ENCODE data around the gene NAP1L1. TPM values are rescaled to one million over a fixed set of nuclear protein-coding genes. Genes with fewer than 3 reads are reported as not detected.

Gene NAP1L1, protein sequence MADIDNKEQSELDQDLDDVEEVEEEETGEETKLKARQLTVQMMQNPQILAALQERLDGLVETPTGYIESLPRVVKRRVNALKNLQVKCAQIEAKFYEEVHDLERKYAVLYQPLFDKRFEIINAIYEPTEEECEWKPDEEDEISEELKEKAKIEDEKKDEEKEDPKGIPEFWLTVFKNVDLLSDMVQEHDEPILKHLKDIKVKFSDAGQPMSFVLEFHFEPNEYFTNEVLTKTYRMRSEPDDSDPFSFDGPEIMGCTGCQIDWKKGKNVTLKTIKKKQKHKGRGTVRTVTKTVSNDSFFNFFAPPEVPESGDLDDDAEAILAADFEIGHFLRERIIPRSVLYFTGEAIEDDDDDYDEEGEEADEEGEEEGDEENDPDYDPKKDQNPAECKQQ
- total RNA-seq: 100 to 1,000 TPM; 460 to 538 TPM

GRCh38 chr12:76083904-76084862, at the start of gene NAP1L1:
Gene NAP1L1 (minus strand): TSS chr12:76084685. CDS start chr12:76074219, 10,466 bp downstream.
- DNase-seq: peak; percentile 98
- CTCF ChIA-PET: interaction anchor here (0.5 to 2.7 kb wide), 4 partner anchors 9 to 60 kb away, joined by 3 to 6 read pairs (median 3); partner anchors contain the start of gene PHLDA1
- peaks cover 3% of the 10 kb centered on the region for H3K9me3 Mint-ChIP-seq
- POLR2A ChIA-PET: no interaction called here
- peaks cover 55% of the 10 kb centered on the region for H3K4me1 Mint-ChIP-seq
- peak within 1 kb of the TSS; percentile 100 for H3K27ac Mint-ChIP-seq
- H3K36me3 Mint-ChIP-seq (ENCODE audit: low read depth): peaks cover 25% of the 10 kb centered on the region
- H3K4me3 Mint-ChIP-seq: peak within 1 kb of the TSS; percentile 99
- no peaks in the 10 kb centered on the region for H3K27me3 Mint-ChIP-seq

DNA sequence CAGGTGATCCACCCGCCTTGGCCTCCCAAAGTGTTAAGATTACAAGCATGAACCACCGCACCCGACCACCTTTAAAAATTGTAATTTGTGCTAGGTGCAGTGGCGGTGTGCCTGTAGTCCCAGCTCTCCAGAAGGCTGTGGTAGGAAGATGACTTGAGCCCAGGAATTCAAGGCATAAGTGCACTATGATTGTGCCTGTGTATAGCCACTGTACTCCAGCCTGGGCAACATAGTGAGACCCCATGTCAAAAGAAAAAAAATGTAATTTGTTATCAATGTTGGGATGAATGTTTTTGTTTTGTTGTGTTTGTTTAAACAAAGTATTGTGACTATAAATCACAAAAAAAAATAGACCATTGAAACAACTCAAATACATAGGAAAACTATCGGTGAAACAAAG, 43.1 kb upstream of the NAP1L1 start:
- ChIA-PET POLR2A (no interaction called here), CTCF (no interaction called here)
- H3K36me3 Mint-ChIP-seq (ENCODE audit: low read depth): no peaks in the 10 kb centered on the region
- no peaks in the 10 kb centered on the region for H3K4me1 Mint-ChIP-seq
- H3K4me3 Mint-ChIP-seq: no peak overlapping the region
- H3K27me3 Mint-ChIP-seq: peaks cover 7% of the 10 kb centered on the region
- no peaks in the 10 kb centered on the region for H3K9me3 Mint-ChIP-seq
- no peak overlapping the region for H3K27ac Mint-ChIP-seq
- no peak for DNase-seq

DNA sequence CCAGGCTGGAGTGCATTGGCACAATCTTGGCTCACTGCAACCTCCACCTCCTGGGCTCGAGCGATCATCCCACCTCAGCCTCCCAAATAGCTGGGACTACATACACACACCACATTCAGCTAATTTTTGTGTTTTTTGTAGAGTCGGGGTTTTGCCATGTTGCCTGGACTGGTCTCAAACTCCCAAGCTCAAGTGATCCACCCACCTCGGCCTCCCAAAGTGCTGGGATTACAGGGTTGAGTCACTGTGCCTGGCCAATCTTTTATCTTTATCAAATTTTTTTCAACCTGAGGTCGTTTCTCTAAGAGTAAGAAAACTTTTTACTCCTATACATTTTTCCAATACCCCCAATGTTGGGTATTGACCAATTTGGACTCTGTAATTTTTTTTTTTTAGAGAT, 40.0 kb upstream of the NAP1L1 start:
- Mint-ChIP-seq H3K36me3 (ENCODE audit: low read depth) (no peaks in the 10 kb centered on the region), H3K9me3 (no peaks in the 10 kb centered on the region), H3K4me3 (no peak overlapping the region), H3K27ac (no peak overlapping the region), H3K27me3 (peaks cover 7% of the 10 kb centered on the region), H3K4me1 (no peaks in the 10 kb centered on the region)
- ChIA-PET POLR2A (no interaction called here), CTCF (no interaction called here)
- no peak for DNase-seq

GRCh38 chr12:76123259-76124212, 39.1 kb upstream of the NAP1L1 start:
- DNase-seq: no peak
- Mint-ChIP-seq H3K4me1 (no peaks in the 10 kb centered on the region), H3K27ac (no peak overlapping the region), H3K27me3 (peaks cover 7% of the 10 kb centered on the region), H3K9me3 (no peaks in the 10 kb centered on the region), H3K36me3 (ENCODE audit: low read depth) (no peaks in the 10 kb centered on the region), H3K4me3 (no peak overlapping the region)
- CTCF ChIA-PET: interaction anchor here (1.5 kb wide), 1 partner anchor 43 kb away, joined by 3 read pairs; no protein-coding TSS in a partner anchor
- POLR2A ChIA-PET: interaction anchor here (0.7 kb wide), 1 partner anchor 577 kb away, joined by 3 read pairs; no protein-coding TSS in a partner anchor

- peaks cover 4% of the 10 kb centered on the region for H3K27me3 Mint-ChIP-seq
- ChIA-PET CTCF (no interaction called here), POLR2A (interaction anchor here (0.6 kb wide), 1 partner anchor 653 kb away, joined by 3 read pairs; no protein-coding TSS in a partner anchor)
- no peak overlapping the region for H3K4me3 Mint-ChIP-seq
- H3K36me3 Mint-ChIP-seq (ENCODE audit: low read depth): no peaks in the 10 kb centered on the region
- no peaks in the 10 kb centered on the region for H3K9me3 Mint-ChIP-seq
- no peak overlapping the region for H3K27ac Mint-ChIP-seq
- peak; percentile 12 for DNase-seq
- H3K4me1 Mint-ChIP-seq: no peaks in the 10 kb centered on the region
These were observed 35.4 kb upstream of the NAP1L1 start for GRCh38 chr12:76119887-76120286.

- H3K27me3 Mint-ChIP-seq: no peaks in the 10 kb centered on the region
- CTCF ChIA-PET: no interaction called here
- H3K27ac Mint-ChIP-seq: no peak overlapping the region
- POLR2A ChIA-PET: no interaction called here
- DNase-seq: no peak
- no peak overlapping the region for H3K4me3 Mint-ChIP-seq
- H3K4me1 Mint-ChIP-seq: no peaks in the 10 kb centered on the region
- no peaks in the 10 kb centered on the region for H3K36me3 Mint-ChIP-seq (ENCODE audit: low read depth)
- H3K9me3 Mint-ChIP-seq: no peaks in the 10 kb centered on the region
These were observed 33.3 kb upstream of the NAP1L1 start for GRCh38 chr12:76117751-76118150.

DNA sequence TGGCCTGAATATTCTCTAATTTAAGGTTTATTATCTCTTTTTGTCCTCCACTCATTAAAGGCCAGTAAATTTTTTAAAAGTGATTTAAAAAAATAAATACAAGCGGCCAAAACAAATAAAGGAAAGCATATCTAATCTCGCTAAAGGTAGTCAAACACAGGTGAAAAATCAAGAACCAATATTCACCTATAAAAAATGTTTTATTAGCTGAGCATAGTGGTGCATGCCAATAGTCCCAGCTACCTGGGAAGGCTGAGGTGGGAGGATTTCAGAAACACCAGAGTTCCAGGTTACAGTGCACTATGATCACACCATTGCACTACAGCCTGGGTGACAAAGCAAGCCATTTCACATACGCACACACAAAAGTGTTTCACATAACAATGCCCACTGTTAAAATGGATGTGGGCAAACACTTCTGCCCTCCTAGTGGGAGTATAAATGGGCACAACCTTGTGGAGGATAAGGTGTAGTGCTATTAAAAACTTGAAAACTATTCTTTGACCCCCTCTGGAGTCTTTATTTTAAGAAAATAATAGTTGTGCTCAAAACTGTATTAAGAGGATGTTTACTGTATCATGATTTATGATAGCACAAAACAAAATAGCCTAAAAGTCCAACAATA, 32.7 kb upstream of the NAP1L1 start:
- no peak overlapping the region for H3K4me3 Mint-ChIP-seq
- no peak overlapping the region for H3K27ac Mint-ChIP-seq
- ChIA-PET POLR2A (no interaction called here), CTCF (no interaction called here)
- no peaks in the 10 kb centered on the region for H3K4me1 Mint-ChIP-seq
- DNase-seq: no peak
- no peaks in the 10 kb centered on the region for H3K36me3 Mint-ChIP-seq (ENCODE audit: low read depth)
- no peaks in the 10 kb centered on the region for H3K27me3 Mint-ChIP-seq
- H3K9me3 Mint-ChIP-seq: no peaks in the 10 kb centered on the region

DNA sequence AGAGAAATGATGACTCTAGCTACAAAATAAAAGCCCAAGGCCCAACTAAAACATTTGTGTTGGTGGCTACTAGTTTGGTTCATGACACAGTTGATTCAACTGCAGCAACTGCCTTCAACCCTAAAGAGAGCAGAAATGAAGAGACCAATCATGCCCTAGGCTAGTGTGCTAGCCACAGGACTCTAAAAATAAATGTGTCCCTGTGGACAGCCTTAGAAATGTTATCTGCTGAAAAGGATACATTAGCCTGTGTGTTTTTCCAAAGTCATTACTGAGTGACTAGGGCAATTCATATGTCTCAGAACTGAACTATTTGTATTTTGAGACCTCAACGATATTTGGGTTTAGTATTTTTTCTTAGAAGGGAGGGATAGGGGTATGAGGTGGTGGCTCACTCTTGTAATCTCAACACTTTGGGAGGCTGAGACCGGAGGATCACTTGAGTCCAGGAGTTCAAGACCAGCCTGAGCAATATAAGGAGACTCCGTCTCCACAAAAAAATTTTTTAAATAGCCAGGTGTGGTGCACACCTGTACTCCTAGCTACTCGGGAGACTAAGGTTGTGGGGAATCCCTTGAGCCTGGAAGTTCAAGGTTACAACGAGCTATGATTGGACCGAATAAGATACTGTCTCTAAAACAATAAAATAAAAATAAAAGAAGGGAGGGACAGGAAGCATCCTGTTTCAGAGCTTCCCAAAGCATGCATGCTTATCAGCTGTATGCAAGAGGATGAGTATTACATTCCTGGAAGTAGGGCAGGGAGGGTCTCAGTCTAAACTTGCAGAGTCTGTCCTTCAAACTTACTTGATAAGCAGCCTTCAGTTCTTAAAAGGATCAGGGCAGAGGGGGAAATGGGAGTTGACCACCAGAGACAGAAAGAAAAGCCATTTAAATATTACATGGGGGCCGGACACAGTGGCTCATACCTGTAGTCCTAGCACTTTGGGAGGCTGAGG, 29.6 kb upstream of the NAP1L1 start:
- H3K27me3 Mint-ChIP-seq: peaks cover 1% of the 10 kb centered on the region
- no peaks in the 10 kb centered on the region for H3K4me1 Mint-ChIP-seq
- POLR2A ChIA-PET: no interaction called here
- no peaks in the 10 kb centered on the region for H3K36me3 Mint-ChIP-seq (ENCODE audit: low read depth)
- H3K4me3 Mint-ChIP-seq: no peak overlapping the region
- no peak overlapping the region for H3K27ac Mint-ChIP-seq
- no peaks in the 10 kb centered on the region for H3K9me3 Mint-ChIP-seq
- CTCF ChIA-PET: interaction anchor here (0.5 to 0.7 kb wide), 2 partner anchors 32 to 47 kb away, joined by 3 to 4 read pairs; no protein-coding TSS in a partner anchor
- DNase-seq: no peak

DNA sequence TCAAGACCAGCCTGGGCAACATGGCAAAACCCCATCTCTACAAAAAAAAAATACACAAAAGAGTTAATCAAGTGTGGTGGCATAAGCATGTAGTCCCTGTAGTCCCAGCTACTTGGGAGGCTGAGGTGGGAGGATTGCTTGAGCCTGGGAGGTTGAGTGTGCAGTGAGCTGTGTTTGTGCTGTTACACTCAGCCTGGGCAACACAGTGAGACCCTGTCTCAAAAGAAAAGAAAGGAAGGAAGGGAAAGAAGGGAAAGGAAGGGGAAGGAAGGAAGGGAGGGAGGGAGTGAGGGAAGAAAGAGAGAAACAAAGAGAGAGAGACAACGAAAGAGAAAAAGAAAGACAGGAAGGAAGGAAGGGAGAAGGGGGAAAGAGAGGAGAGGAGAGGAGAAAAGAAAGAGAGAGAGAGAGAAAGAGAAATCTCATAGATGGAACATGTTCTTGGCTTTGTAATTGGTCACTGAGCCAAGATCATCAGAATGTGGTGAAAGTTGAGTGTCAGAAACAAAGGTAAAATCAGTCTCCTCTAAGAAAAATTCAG, 26.8 kb upstream of the NAP1L1 start:
- CTCF ChIA-PET: no interaction called here
- Mint-ChIP-seq H3K36me3 (ENCODE audit: low read depth) (no peaks in the 10 kb centered on the region), H3K4me3 (no peak overlapping the region)

DNA sequence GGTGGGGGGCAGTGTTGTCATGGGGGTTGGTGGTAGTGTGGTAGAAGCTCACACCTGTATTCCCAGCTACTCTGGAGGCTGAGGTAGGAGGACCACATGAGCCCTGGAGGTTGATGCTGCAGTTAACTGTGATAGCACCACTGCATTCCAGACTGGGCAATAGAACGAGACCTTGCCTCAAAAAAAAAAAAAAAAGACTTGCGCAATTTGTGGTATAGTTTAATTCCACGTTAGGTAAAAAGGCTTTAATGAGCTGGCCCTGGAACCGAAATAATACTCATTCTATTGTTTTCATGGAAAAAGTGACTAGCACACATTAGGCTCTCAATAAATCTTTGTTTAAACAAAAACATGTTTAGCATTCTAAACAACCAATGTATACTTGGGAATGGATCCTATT, 25.4 kb upstream of the NAP1L1 start:
- Mint-ChIP-seq H3K4me1 (no peaks in the 10 kb centered on the region), H3K27me3 (peaks cover 1% of the 10 kb centered on the region), H3K4me3 (no peak overlapping the region), H3K36me3 (ENCODE audit: low read depth) (no peaks in the 10 kb centered on the region), H3K9me3 (no peaks in the 10 kb centered on the region), H3K27ac (no peak overlapping the region)
- DNase-seq: no peak
- ChIA-PET POLR2A (interaction anchor here (0.7 kb wide), 1 partner anchor 85 kb away, joined by 8 read pairs; no protein-coding TSS in a partner anchor), CTCF (interaction anchor here (0.6 kb wide), 2 partner anchors 220 to 275 kb away, joined by 4 to 5 read pairs; no protein-coding TSS in a partner anchor)

More for the DNA sequence above, 26.8 kb upstream of the NAP1L1 start:
- H3K4me1 Mint-ChIP-seq: no peaks in the 10 kb centered on the region
- H3K27ac Mint-ChIP-seq: no peak overlapping the region
- no peaks in the 10 kb centered on the region for H3K9me3 Mint-ChIP-seq
- DNase-seq: no peak
- POLR2A ChIA-PET: no interaction called here
- peaks cover 1% of the 10 kb centered on the region for H3K27me3 Mint-ChIP-seq

GRCh38 chr12:76108356-76108755, 23.9 kb upstream of the NAP1L1 start:
- H3K9me3 Mint-ChIP-seq: no peaks in the 10 kb centered on the region
- H3K36me3 Mint-ChIP-seq (ENCODE audit: low read depth): no peaks in the 10 kb centered on the region
- DNase-seq: no peak
- H3K4me3 Mint-ChIP-seq: no peak overlapping the region
- ChIA-PET POLR2A (no interaction called here), CTCF (no interaction called here)
- H3K27ac Mint-ChIP-seq: no peak overlapping the region
- peaks cover 1% of the 10 kb centered on the region for H3K27me3 Mint-ChIP-seq
- H3K4me1 Mint-ChIP-seq: no peaks in the 10 kb centered on the region
